Measurements from ENCODE around the gene DMAC2.
"Not testable (repeated sequence)": the region's sequence is repeated elsewhere in the genome, so short reads cannot be mapped to it uniquely, and the experiment has no call there.

Gene DMAC2

DNA sequence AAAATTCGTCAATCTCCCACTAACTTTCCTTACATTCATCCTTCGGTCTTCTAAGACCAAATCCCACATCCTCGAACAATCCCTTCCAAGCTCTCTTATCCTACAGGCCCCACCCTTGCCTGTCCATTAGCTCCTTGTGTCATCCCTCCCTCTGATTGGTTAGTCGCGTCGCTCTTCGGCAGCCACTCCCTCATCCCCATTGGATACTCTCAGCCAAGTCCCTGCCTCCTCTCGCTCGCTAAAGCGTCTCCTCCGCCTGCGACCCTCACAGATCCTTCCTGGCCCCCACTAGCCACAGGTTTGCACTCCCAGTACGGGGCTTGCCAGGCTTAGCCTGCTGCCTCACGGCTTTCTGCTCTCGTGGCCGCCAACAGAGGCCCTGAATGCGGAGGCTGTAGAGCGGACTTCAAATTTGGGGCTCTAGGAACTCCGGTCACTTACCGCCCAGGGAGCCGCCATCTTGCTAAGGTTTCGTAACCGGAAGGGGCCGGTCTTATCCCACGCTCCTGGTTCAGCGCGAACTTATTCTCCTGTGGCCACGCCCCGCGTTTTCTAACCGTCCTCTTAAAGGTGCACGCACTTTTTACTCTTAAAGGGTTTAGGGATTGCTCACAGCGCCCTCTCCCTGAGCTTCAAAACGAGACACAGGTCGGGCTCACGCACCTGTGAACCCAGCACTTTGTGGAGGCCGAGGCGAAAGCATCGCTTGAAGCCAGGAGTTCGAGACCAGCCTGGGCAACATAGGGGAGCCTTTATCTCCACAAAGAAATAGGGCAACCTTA, at the start of gene DMAC2:
DMAC2 (minus strand) TSS at position 472 of the 782 bp plus-strand sequence; CDS start at position 459, 13 bp downstream.
- in situ Hi-C loops (cut with HindIII; ENCODE audit: low sequenced_read_pairs): loop anchor here (5.0 kb wide), 1 partner anchor 98 kb away; no protein-coding TSS in a partner anchor

DNA sequence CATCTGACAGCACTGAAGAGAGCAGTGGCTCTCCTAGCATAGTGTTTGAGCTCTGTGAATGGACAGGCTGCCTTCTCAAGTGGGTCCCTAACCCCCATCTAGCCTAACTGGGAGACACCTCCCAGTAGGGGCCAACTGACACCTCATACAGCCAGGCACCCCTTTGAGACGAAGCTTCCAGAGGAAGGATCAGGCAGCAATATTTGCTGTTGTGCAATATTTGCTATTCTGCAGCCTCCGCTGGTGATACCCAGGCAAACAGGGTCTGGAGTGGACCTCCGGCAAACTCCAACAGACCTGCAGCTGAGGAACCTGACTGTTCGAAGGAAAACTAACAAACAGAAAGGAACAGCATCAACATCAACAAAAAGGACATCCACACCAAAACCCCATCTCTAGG, 47.2 kb upstream of the DMAC2 start:
- in situ Hi-C loops (cut with HindIII; ENCODE audit: low sequenced_read_pairs): loop anchor here (10.0 kb wide), 1 partner anchor 48 kb away; no protein-coding TSS in a partner anchor

DNA sequence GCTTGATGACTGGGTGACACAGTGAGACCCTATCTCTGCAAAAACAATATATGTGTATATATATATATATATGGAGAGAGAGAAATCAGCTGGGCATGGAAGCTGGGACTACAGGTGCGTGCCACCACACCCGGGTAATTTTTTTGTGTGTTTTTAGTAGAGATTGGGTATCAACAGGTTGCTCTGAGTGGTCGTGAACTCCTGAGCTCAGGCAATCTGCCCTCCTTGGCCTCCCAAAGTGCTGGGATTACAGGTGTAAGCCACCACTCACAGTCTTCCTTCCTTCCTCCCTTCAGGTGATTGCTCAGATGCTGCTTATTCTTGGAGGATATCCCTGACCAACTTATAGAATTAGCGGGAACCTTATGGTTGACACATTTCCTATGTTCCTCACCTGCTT, 45.1 kb upstream of the DMAC2 start:
- in situ Hi-C loops (cut with HindIII; ENCODE audit: low sequenced_read_pairs): loop anchor here (10.0 kb wide), 1 partner anchor 50 kb away; no protein-coding TSS in a partner anchor

DNA sequence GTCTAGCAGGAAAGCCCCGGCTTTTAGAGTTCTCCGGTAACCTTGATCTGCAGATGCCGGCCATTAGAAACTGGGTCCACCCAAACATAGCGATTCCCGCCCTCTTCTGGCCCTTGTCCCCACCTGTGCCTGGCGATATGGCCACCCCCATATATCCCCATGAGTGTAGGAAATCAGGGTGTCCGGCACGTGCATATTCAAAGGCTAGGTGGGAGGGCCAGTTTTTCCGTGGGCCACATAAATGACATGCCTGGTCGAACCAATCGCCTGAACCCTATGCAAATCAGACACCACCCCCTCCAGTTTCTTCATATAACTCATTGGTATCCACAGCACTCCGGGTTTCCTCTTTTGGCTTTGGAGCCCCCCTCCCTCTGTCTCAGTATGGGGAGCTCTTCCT, 40.6 kb upstream of the DMAC2 start:
- in situ Hi-C loops (cut with HindIII; ENCODE audit: low sequenced_read_pairs): loop anchor here (10.0 kb wide), 1 partner anchor 54 kb away; no protein-coding TSS in a partner anchor

DNA sequence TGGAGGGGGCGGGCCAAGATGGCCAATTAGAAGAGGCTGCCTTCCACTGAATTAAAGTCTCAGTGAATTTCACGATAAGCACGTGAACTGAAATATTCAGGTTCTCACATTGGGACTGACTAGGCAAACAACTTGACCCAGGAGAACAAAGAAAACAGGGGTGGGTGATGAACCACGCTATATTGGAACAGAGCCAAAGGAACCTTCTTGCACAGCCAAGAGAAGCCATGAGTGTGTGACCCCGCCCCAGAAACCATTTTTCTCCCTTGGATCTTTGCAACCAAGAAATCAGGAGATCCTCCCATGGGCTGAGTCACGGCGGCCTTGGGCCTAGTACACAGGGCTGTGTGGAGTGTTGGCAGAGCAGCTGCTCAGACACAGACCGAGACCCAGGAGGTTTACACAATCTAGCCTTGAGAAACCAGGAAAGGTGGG, 40.1 kb upstream of the DMAC2 start:
- in situ Hi-C loops (cut with HindIII; ENCODE audit: low sequenced_read_pairs): loop anchor here (10.0 kb wide), 1 partner anchor 55 kb away; no protein-coding TSS in a partner anchor

DNA sequence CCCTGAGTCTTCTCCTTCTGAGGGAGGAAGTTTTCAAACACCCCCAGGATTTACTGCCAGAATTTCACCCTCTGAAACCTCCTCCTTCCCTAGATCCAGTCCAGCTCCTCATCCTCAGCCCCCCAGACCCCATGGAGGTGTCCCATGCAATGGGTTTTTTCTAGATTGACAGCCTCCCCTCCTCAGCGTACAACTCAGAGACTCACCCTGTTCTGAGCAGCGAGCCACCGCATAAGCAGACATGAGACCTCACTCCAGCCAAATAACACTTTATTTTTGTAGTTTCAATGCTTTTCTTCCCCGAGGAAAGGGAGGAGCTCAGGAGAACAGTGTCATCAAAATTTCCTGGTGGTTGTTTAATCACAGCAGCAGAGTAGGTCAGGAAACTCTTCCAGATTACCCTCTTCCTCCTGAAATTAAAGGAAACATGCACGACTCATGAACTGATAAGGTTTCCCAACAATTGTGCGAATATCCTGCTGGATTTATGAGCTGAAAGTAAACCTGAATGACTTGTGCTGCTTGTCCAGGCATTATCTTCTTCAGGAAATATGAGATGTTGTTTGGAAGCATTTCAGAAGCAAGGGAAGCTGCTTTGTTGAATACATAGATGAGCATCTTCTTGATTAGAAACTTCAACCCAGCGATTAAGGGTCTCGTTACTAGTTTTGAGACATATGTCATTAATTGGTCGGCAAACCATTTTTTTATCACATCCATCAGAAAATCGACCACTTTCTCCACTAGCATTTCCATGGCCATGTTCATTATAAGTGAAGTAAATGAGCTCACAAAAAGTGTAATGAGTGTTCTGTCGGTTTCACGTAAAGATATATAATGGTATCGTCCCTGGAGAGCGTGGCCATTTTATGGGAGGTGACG, 39.4 kb upstream of the DMAC2 start:
- in situ Hi-C loops (cut with HindIII; ENCODE audit: low sequenced_read_pairs): no loop called here

DNA sequence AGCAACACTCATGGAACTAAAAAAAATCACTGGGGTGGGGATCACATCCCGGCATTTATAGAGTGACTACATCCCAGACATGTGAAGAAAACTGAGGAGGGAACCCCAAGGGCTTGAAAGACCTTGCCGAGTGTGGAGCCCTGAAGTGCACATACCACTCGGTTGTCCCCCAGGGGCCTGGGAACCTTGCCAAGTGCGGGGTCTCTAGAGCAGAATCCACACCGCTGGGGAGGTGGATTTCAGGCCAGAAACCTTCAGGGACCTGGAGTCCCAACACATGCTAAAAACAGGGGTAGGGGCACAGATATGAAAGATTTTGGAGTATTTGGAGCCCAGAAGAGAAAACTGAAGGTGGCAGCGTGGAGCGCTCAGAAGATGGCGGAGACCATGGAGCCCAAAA, 38.5 kb upstream of the DMAC2 start:
- in situ Hi-C loops (cut with HindIII; ENCODE audit: low sequenced_read_pairs): no loop called here

DNA sequence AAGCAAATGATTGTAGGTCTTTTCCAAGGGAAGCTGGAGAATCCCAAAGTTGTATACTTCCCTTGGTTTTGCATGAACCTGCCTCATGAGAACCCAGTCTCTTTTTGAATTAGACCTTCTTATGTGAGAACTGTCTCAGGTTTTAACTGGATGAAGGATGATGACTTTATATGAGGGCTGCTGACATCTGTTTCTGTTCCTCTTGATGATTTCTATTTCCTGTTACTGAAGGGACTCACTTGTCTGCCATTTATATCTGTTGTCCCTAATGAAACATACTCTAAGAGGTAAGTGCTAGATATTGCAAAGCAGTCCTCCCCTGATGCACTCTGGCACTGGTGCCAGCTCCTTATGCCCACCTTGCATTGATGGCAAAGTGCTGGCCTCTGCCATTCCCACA, 36.9 kb upstream of the DMAC2 start:
- in situ Hi-C loops (cut with HindIII; ENCODE audit: low sequenced_read_pairs): no loop called here

DNA sequence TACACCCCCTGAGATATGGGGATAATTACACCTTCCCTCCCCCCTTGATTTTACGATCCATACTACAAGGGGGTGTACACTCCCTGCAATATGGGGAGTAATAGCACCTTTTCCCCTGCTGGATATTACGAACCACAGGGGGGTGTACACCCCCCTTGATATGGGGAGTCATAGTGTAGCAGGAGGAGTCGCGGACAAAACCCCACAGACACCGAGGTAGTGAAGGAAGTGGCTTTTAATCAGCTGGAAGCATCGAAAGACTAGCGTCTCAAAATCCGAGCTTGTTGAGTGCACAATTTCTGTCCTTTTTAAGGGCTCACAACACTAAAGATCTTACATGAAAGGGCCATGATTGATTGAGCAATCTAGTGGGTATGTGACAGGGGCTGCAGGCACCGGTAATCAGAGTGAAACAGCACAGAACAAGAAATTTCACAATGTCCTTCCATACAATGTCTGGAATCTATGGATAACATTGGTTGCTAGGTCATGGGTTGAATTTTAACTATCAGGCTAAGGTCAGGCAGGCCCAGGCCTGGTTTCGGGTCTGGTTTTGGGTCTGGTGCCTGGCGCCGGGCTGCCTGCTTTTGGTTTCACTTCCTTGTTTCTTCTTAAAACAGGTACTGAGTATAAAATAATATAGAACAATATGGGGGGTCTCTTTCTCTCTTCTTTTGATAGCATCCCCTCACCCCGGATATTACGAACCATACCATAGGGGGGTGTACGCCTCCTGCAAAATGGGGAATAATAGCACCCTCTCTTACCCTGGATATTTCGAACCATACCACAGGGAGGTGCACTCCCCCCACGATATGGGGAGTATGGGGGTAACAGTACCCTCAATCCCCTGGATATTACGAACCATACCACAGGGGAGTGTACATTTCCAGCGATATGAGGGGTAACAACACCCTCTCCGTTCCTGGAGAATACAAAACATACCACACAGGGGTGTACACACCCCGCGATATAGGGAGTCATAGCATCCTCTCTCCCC, 23.8 kb upstream of the DMAC2 start:
- in situ Hi-C loops (cut with HindIII; ENCODE audit: low sequenced_read_pairs): not testable (repeated sequence)

DNA sequence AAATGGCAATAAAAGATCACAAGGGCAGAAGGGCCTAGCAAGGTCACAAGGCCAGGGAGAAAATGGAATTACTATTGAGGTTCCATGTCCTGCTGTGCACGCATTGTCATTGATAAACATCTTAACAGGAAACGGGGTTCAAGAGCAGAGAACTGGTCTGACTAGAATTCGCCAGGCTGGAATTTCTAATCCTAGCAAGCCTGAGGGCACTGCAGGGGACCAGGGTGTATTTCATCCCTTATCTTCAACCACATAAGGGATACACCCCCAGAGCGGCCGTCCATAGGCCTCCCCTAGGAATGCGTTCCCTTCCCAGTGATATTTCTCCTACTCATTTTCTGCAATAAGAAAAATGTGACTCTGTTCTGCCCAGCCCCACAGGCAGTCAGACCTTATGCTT, 22.8 kb upstream of the DMAC2 start:
- in situ Hi-C loops (cut with HindIII; ENCODE audit: low sequenced_read_pairs): no loop called here

DNA sequence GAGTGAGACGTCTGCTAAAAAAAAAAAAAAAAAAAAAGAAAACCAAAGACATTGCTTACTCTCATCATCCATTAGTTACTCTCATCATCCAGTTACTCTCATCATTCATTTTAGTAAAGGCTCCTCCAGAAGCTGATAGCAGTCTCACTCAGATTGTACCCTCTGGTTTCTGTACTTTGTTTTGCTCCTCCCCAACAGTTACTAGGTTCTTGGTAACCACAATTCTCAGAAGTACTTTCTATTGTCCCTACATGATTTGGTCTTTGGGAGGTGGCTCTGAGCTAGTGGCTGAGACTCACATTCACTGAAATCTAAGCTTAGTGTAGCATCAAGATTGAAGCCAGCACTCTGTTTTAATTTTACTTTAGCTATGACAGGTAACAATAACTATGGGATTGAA, 17.5 kb upstream of the DMAC2 start:
- in situ Hi-C loops (cut with HindIII; ENCODE audit: low sequenced_read_pairs): no loop called here

DNA sequence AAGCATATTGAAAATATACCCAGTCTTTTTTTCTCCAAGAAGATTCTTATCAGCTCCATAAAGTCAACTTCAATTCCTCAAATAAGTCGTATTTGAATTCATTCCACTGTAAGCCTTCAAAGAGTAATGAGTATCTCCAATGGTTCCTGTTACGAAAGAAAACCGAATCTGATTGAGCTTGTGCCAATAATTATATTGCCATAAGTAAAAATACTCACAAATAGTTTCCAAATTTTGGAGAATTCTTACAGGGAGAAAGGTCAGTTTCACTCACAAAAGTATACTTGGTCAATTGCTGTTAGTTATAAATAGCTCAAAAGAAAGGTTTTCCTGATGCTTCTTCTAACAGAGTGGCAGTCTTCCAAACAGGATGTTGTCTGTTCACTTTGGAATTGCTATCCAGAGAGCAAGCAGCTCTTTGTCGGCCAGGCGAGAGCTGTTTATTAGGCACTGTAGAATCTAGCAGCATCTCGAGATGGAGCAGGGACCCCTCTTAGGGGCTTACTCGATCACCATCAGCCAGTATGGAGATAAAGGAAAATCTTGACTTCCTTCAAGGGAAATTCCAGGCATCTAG, 16.7 kb upstream of the DMAC2 start:
- in situ Hi-C loops (cut with HindIII; ENCODE audit: low sequenced_read_pairs): no loop called here

DNA sequence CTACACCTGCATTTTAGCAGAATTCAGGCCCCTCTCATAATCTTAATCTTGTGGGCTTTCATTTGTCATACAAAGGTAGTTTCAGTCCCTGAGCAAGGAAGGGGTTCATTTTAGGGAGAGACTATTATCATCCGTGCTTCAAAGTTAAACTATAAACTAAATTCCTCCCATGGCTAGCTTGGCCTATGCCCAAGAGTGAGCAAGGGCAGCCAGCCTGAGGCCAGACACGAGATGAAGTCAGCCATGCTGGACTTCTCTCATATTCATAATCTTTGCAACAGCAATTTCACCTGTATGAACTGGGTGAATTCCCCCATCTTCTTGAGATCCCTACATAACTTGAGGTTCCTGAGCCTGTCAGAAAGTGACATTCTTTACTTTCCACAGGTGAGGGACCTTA, 16.2 kb upstream of the DMAC2 start:
- in situ Hi-C loops (cut with HindIII; ENCODE audit: low sequenced_read_pairs): no loop called here

DNA sequence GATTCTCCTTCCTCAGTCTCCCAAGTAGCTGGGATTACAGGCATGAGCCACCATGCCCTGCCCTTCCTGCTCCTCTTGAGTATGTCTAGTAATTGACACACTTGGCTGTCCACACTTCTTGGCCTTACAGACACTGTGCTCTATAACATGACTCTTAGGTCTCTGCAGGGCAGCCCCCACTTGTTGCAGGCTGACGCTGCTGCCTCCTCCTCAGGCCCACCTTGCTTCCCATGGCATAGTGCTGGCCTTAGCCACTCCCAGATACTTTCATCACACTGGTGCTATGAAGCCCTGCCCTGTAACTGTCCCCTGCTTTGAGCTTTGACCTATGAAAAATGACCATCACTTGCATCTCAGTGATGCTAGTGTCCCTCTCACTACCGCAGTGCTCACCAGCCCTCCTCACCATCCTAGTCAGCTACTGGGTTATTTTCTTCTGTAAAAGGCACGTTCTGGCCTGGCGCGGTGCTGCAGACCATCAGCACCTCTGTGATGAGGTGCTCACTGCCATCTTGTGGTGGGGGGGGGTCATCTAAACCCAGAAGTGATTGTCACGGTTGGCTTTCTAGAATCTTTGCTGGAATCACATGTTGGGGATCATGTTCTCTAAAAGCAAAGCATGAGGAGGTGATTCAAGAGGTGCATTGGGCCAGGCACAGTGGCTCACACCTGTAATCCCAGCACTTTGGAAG, 13.0 kb upstream of the DMAC2 start:
- in situ Hi-C loops (cut with HindIII; ENCODE audit: low sequenced_read_pairs): no loop called here

DNA sequence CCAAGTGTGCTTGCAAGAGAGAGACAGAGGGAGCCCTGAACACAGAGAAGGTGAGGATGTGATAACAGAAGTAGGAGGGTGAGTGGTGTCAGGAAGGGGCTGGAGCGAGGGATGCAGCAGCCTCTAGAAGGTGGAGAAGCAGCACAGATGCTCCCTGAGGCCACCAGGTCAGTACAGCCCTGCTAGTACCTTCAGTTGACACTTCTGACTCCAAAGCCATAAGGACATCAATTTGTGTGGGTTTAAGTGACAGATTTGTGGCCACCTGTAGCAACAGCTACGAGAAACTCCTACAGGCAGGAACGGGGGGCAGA, 10.1 kb upstream of the DMAC2 start:
- in situ Hi-C loops (cut with HindIII; ENCODE audit: low sequenced_read_pairs): no loop called here

DNA sequence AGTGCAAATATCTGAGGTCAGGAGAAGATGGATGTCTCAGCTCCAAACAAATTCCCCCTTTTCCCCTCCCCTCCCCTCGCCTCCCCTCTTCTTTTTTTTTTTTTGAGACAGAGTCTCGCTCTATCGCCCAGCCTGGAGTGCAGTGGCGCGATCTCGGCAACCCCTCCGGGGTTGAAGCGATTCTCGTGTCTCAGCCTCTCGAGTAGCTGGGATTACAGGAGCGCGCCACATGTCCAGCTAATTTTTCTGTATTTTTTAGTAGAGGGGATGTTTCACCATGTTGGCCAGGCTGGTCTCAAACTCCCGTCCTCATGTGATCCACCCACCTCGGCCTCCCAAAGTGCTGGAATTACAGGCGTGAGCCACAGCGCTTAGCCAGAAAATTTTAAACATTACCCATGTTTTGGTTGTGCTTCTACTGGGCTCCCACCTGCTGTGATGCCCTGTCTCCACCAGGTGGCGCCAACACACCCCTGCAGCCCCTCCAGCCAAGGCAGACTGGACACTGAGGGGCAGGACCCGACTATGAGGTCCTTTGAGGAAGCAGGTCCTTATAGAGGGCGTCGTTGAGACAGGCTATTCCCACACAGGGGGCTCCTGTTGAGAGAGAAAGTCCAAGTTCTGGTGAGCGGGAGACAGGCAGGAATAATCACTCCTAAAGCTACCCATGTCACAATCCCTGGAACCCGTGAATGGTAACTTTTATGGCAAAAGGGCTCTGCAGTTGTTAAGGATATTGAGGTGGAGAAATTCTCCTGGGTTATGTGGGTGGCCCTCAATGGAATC, 9.6 kb upstream of the DMAC2 start:
- in situ Hi-C loops (cut with HindIII; ENCODE audit: low sequenced_read_pairs): no loop called here

DNA sequence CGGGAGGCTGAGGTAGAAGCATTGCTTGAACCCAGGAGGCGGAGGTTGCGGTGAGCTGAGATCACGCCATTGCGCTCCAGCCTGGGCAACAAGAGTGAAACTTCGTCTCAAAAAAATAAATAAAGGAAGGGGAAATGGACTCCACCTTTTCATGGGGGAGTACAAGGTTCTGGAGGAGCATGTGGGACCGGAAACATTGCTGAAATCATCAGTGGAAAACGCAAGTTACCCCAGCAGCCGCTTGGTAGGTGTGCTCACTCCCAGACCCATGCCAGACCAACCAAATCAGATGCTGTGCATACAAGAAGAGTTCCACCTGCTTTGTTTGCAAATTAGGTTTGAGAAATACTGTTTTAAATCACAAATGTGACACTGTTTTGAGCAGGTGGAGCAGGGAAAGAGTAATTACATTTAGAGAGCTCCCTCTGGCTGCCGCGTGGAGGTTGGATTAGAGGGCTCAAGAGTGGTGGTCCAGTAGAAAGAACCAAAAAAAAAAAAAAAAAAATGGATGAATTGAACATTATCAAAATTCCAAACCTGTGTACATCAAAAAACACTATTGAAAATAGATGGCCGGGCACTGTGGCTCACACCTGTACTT, 8.1 kb upstream of the DMAC2 start:
- in situ Hi-C loops (cut with HindIII; ENCODE audit: low sequenced_read_pairs): no loop called here

DNA sequence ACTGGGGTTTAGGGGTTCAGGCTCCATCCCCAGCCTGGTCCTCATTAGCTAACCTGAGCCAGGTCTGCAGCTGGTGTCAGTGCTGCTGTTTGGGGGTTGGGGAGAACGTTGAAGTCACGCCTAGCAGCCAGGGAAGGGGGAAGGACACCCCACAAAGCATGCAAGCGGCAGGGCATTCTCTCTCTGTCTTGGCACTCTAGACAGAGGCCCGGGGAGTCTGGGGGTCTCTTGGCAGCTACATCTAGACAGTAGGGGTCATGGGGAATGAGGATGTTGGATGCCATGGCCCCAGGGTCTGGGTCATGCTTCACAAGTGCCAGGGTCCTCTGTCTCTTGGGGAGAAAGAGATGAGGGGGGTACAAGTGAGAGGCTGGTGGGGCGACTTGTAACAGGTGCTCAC, 5.9 kb upstream of the DMAC2 start:
- in situ Hi-C loops (cut with HindIII; ENCODE audit: low sequenced_read_pairs): no loop called here

Data from endothelial cell of hepatic sinusoid (primary cell).